Fibroblast of skin of abdomen (primary cell): ENCODE data around the gene AJAP1.

ENCODE experiments used
- DNase-seq: peaks from one replicate; pipeline ENCODE4 v3.0.0-alpha.2; 2013

Gene AJAP1

GRCh38 chr1:4684136-4684535 lies 29.7 kb downstream of the AJAP1 start:
- DNase-seq = no peak

- no peak for DNase-seq
Observed at GRCh38 chr1:4684864-4685522, 30.6 kb downstream of the AJAP1 start.

GRCh38 chr1:4685523-4685865 lies 31.1 kb downstream of the AJAP1 start:
- no peak for DNase-seq

- no peak for DNase-seq
Observed at GRCh38 chr1:4687943-4688342, 33.5 kb downstream of the AJAP1 start.

- no peak for DNase-seq
Observed at GRCh38 chr1:4689271-4689935, 35.0 kb downstream of the AJAP1 start.

- DNase-seq = no peak
Observed at GRCh38 chr1:4689941-4690635, 35.7 kb downstream of the AJAP1 start.

GRCh38 chr1:4690951-4691675 lies 36.7 kb downstream of the AJAP1 start:
- DNase-seq = peak; percentile 38

- no peak for DNase-seq
Observed at GRCh38 chr1:4691766-4692405, 37.5 kb downstream of the AJAP1 start.

GRCh38 chr1:4692437-4692836 lies 38.0 kb downstream of the AJAP1 start:
- DNase-seq = no peak

- DNase-seq = no peak
Observed at GRCh38 chr1:4693331-4693730, 38.9 kb downstream of the AJAP1 start.

GRCh38 chr1:4693891-4694290 lies 39.5 kb downstream of the AJAP1 start:
- DNase-seq = no peak

GRCh38 chr1:4694492-4694891 lies 40.1 kb downstream of the AJAP1 start:
- no peak for DNase-seq

GRCh38 chr1:4695241-4695640 lies 40.8 kb downstream of the AJAP1 start:
- no peak for DNase-seq

- DNase-seq = no peak
Observed at GRCh38 chr1:4696161-4696745, 41.8 kb downstream of the AJAP1 start.

GRCh38 chr1:4696753-4697152 lies 42.3 kb downstream of the AJAP1 start:
- no peak for DNase-seq

- no peak for DNase-seq
Observed at GRCh38 chr1:4697801-4698200, 43.4 kb downstream of the AJAP1 start.

- no peak for DNase-seq
Observed at GRCh38 chr1:4698911-4699310, 44.5 kb downstream of the AJAP1 start.

GRCh38 chr1:4699376-4700301 lies 45.2 kb downstream of the AJAP1 start:
- peak; percentile 31 for DNase-seq

- DNase-seq = no peak
Observed at GRCh38 chr1:4700801-4701200, 46.4 kb downstream of the AJAP1 start.

- DNase-seq = no peak
Observed at GRCh38 chr1:4701276-4701675, 46.9 kb downstream of the AJAP1 start.

- DNase-seq = no peak
Observed at GRCh38 chr1:4702464-4702863, 48.1 kb downstream of the AJAP1 start.
